HepG2 (cell line): Measurements from ENCODE around the gene FCN1. TPM values are rescaled to one million over a fixed set of nuclear protein-coding genes. Genes with fewer than 3 reads are reported as not detected.

Source experiments
- ATAC-seq: fragments of 200-7000 bp; cut with Tn5 transposase; 3 replicates; pipeline ENCODE4 v1.9.1; 2020; ENCODE audit warnings: mild to moderate bottlenecking, moderate library complexity
- BruUV-seq: library from RNA; stranded (reverse); fragments of 400-500 nt; replicated peaks from 2 replicates; lab custom pipeline; 2021; lab: Mats Ljungman, UMichigan
- CTCF ChIA-PET: fragments of 300-600 bp; formaldehyde crosslinking; extraction: SDS; loops from one replicate; lab custom pipeline; 2021; ENCODE audit warnings: low total read pairs, inconsistent platforms, low intra/inter-chr PET ratio; lab: Yijun Ruan, JAX
- POLR2A ChIA-PET: fragments of 350-600 bp; sonication (Branson Sonifier 250); formaldehyde crosslinking; loops from one replicate; lab custom pipeline; 2020; ENCODE audit warnings: antibody characterized with exemption, inconsistent platforms; lab: Yijun Ruan, JAX
- DNase-seq: peaks from one replicate; pipeline ENCODE4 v3.0.0-alpha.2; 2015; ENCODE audit warnings: low spot score
- FAIRE-seq: peaks from 3 replicates; lab custom pipeline; 2011; peaks lifted over from hg19 to GRCh38; lab: Jason Lieb, UNC
- H2AFZ ChIP-seq: one replicate; pipeline ENCODE4 v1.6.1; 2011; ENCODE audit warnings: low read length, inconsistent platforms
- H3K27ac ChIP-seq: fragments of 300-600 bp; 3 replicates; pipeline ENCODE4 v1.8.0; 2011; ENCODE audit warnings: mixed run types, mild to moderate bottlenecking, mixed read lengths, low read length, inconsistent platforms; ENCODE audit not compliant: insufficient read depth; ENCODE audit errors: extremely low read length
- H3K27me3 ChIP-seq, 2 experiments: fragments of 200-600 bp in 1 of 2; 2 replicates in 1 of 2; 3 replicates in 1 of 2; pipeline versions ENCODE4 v1.6.0 to v1.8.0; 2011; ENCODE audit warnings: low read length in 2 of 2, mild to moderate bottlenecking in 2 of 2, moderate library complexity in 2 of 2, inconsistent platforms in 1 of 2; ENCODE audit not compliant: insufficient read depth in 2 of 2, control insufficient read depth in 1 of 2
- H3K36me3 ChIP-seq, 2 experiments: fragments of 200-600 bp in 1 of 2; replicated peaks in 1 of 2; 2 replicates in 1 of 2; 3 replicates in 1 of 2; pipeline versions ENCODE4 v1.5.1 to v1.8.0; 2011; ENCODE audit warnings: low read length in 2 of 2, inconsistent platforms in 1 of 2; ENCODE audit not compliant: insufficient read depth in 2 of 2, control insufficient read depth in 1 of 2
- H3K4me1 ChIP-seq: 2 replicates; pipeline ENCODE4 v1.5.1; 2012; ENCODE audit warnings: low read length, inconsistent platforms; ENCODE audit not compliant: insufficient read depth
- H3K4me2 ChIP-seq: 2 replicates; pipeline ENCODE4 v1.6.0; 2011; ENCODE audit warnings: low read depth, low read length, inconsistent platforms
- H3K4me3 ChIP-seq, 3 experiments: fragments of 200-600 bp in 1 of 3; sonication (generic), shearing (Covaris generic) in 1 of 3; replicated peaks in 1 of 3; 2 replicates each; pipeline ENCODE4 v1.5.1; 2011 to 2016; ENCODE audit warnings: low read length in 3 of 3, inconsistent platforms in 2 of 3, low read depth in 2 of 3, mild to moderate bottlenecking in 2 of 3, control low read depth in 1 of 3, mixed read lengths in 1 of 3; ENCODE audit not compliant: insufficient read depth in 1 of 3
- H3K79me2 ChIP-seq: one replicate; pipeline ENCODE4 v1.6.1; 2011; ENCODE audit warnings: low read length, inconsistent platforms; ENCODE audit not compliant: insufficient read depth
- H3K9ac ChIP-seq: 2 replicates; pipeline ENCODE4 v1.6.0; 2011; ENCODE audit warnings: mild to moderate bottlenecking, low read depth, low read length, inconsistent platforms; ENCODE audit not compliant: insufficient read depth
- H3K9me3 ChIP-seq: 2 replicates; pipeline ENCODE4 v1.5.1; 2012; ENCODE audit warnings: mild to moderate bottlenecking, low read length
- H4K20me1 ChIP-seq: 2 replicates; pipeline ENCODE4 v1.6.0; 2011; ENCODE audit warnings: inconsistent platforms, mild to moderate bottlenecking, low read length, moderate library complexity; ENCODE audit not compliant: insufficient read depth
- DNMT1 ChIP-seq: sonication (generic); formaldehyde crosslinking; IDR thresholded peaks from 2 replicates; pipeline ENCODE4 v1.5.1; 2020; ENCODE audit warnings: mild to moderate bottlenecking, missing genetic modification reagents
- ERF ChIP-seq: IDR thresholded peaks from 2 replicates; pipeline ENCODE4 v1.6.1; 2018; ENCODE audit warnings: missing biosample characterization, missing genetic modification reagents
- ETV6 ChIP-seq: sonication (generic); formaldehyde crosslinking; conservative IDR thresholded peaks from 2 replicates; pipeline ENCODE4 v1.4.0; 2020; ENCODE audit warnings: missing genetic modification reagents
- HDAC6 ChIP-seq: fragments of 200-600 bp; sonication (generic); IDR thresholded peaks from 2 replicates; pipeline ENCODE4 v1.7.0; 2017; ENCODE audit warnings: mild to moderate bottlenecking, antibody characterized with exemption, low read length, low read depth
- KMT2A ChIP-seq: sonication (generic); formaldehyde crosslinking; IDR thresholded peaks from 2 replicates; pipeline ENCODE4 v1.4.0; 2020; ENCODE audit warnings: missing genetic modification reagents
- SPEN ChIP-seq: sonication (generic); formaldehyde crosslinking; IDR thresholded peaks from 2 replicates; pipeline ENCODE4 v1.5.1; 2020; ENCODE audit warnings: low read depth, mild to moderate bottlenecking, missing genetic modification reagents
- TFE3 ChIP-seq: IDR thresholded peaks from 2 replicates; pipeline ENCODE4 v1.6.1; 2016
- TRIM24 ChIP-seq: sonication (generic); formaldehyde crosslinking; IDR thresholded peaks from 2 replicates; pipeline ENCODE4 v1.8.0; 2022; ENCODE audit warnings: mild to moderate bottlenecking, missing genetic modification reagents
- USF2 ChIP-seq, 2 experiments: sonication (generic) in 1 of 2; formaldehyde crosslinking in 1 of 2; IDR thresholded peaks; 2 replicates each; pipeline versions ENCODE4 v1.5.1 to v1.6.1; 2011 to 2020; ENCODE audit warnings: borderline replicate concordance in 1 of 2, low read depth in 1 of 2, low read length in 1 of 2, mild to moderate bottlenecking in 1 of 2, missing genetic modification reagents in 1 of 2, moderate library complexity in 1 of 2
- ZBTB33 ChIP-seq: sonication (generic); formaldehyde crosslinking; IDR thresholded peaks from 2 replicates; pipeline ENCODE4 v1.4.0; 2020; ENCODE audit warnings: missing genetic modification reagents
- ZFP82 ChIP-seq: sonication (generic); formaldehyde crosslinking; IDR thresholded peaks from 2 replicates; pipeline ENCODE4 v1.5.1; 2020; ENCODE audit warnings: mild to moderate bottlenecking, missing genetic modification reagents, borderline replicate concordance
- ZKSCAN5 ChIP-seq: sonication (generic); formaldehyde crosslinking; IDR thresholded peaks from 2 replicates; pipeline ENCODE4 v1.5.1; 2020; ENCODE audit warnings: mild to moderate bottlenecking, missing genetic modification reagents
- ZNF30 ChIP-seq: sonication (generic); formaldehyde crosslinking; IDR thresholded peaks from 2 replicates; pipeline ENCODE4 v1.5.0; 2020; ENCODE audit warnings: mild to moderate bottlenecking, missing genetic modification reagents
- ZNF546 ChIP-seq: sonication (generic); formaldehyde crosslinking; conservative IDR thresholded peaks from 2 replicates; pipeline ENCODE4 v1.8.1; 2023; ENCODE audit warnings: mild to moderate bottlenecking, missing genetic modification reagents
- ZSCAN20 ChIP-seq: sonication (generic); formaldehyde crosslinking; IDR thresholded peaks from 2 replicates; pipeline ENCODE4 v1.4.0; 2020; ENCODE audit warnings: missing genetic modification reagents, mild to moderate bottlenecking, borderline replicate concordance
- WGBS: methylation state at CpG from one replicate; pipeline ENCODE4 v1.1.6; 2017; ENCODE audit warnings: low lambda C conversion rate; 5-methylcytosine and 5-hydroxymethylcytosine counted together
- in situ Hi-C: cut with HindIII; loops from 2 replicates; pipeline ENCODE4 v1.10.0; 2017; ENCODE audit warnings: low pct_unique_long_range_greater_than_20kb; ENCODE audit not compliant: extremely low pct_ligation_motif_present
- intact Hi-C: fragments of 100-400 bp; cut with micrococcal nuclease; formaldehyde crosslinking; loops from one replicate; pipeline ENCODE4 v1.10.0; 2022; ENCODE audit not compliant: unreplicated experiment
- polyA plus RNA-seq, 8 experiments: library from polyadenylated mRNA; depleted of rRNA in 3 of 8; stranded (reverse) in 7 of 8; unstranded in 1 of 8; fragments of >200 nt; fragmentation: Illumina TruSeq in 4 of 8; extraction: Trizol in 4 of 8; gene quantifications; 2 replicates each; pipeline versions ENCODE4 v1.2.1 to v1.2.3, GENCODE V29; 2011 to 2016; ENCODE audit warnings: low read depth in 4 of 8, missing spikeins in 1 of 8, mixed read lengths in 1 of 8; ENCODE audit not compliant: insufficient read depth in 1 of 8
- total RNA-seq, 5 experiments: library from RNA; depleted of rRNA; stranded (reverse); fragments of >200 nt; fragmentation: Illumina TruSeq; extraction: Trizol; gene quantifications; 2 replicates each; pipeline ENCODE4 v1.2.3, GENCODE V29; 2016; ENCODE audit warnings: low read depth in 1 of 5

FCN1 gene
- total and polyA plus RNA-seq, 2 of the 13 experiments (the other 11 are each of a cell fraction or from before 2014, with no cell fraction given) = not detected

GRCh38 chr9:134932606-134933005, 14.9 kb upstream of the FCN1 start:
- ChIA-PET CTCF (no interaction called here), POLR2A (no interaction called here)
- no peak for DNase-seq
- TF ChIP-seq ETV6 (no peak), ZSCAN20 (CRISPR knock-in tag) (no peak), SPEN (no peak), TFE3 (CRISPR knock-in tag) (no peak), ZNF30 (no peak)
- no peak for ATAC-seq
- BruUV-seq = no TSS peak
- Histone ChIP-seq H3K36me3 (no peaks in the 10 kb centered on the region), H3K9me3 (no peaks in the 10 kb centered on the region), H3K4me2 (no peak overlapping the region), H3K27me3 (peaks cover 11 to 81% of the 10 kb centered on the region in 2 experiments), H4K20me1 (no peaks in the 10 kb centered on the region), H3K27ac (no peak overlapping the region), H3K4me1 (no peaks in the 10 kb centered on the region), H2AFZ (no peak overlapping the region), H3K9ac (no peak overlapping the region), H3K79me2 (no peaks in the 10 kb centered on the region), H3K4me3 (no peak overlapping the region)
- intact Hi-C loops (no loop called here), in situ Hi-C loops (no loop called here)
- FAIRE-seq = no peak
- 0% methylated on average over 5 of the region's 5 CpGs for WGBS

- ChIA-PET POLR2A (no interaction called here), CTCF (no interaction called here)
- Histone ChIP-seq H3K27me3 (peaks cover 8 to 77% of the 10 kb centered on the region in 2 experiments), H3K79me2 (no peaks in the 10 kb centered on the region), H3K4me3 (no peak overlapping the region), H3K27ac (no peak overlapping the region), H3K36me3 (no peaks in the 10 kb centered on the region), H3K4me1 (no peaks in the 10 kb centered on the region), H4K20me1 (no peaks in the 10 kb centered on the region), H2AFZ (no peak overlapping the region), H3K9me3 (no peaks in the 10 kb centered on the region), H3K9ac (no peak overlapping the region), H3K4me2 (no peak overlapping the region)
- BruUV-seq = no TSS peak
- WGBS = 22% methylated on average over 12 of the region's 12 CpGs
- in situ Hi-C loops (no loop called here), intact Hi-C loops (no loop called here)
- ATAC-seq = no peak
- FAIRE-seq = no peak
- DNase-seq = no peak
- TF ChIP-seq TRIM24 (CRISPR knock-in tag) = no peak
- TF ChIP-seq DNMT1 (CRISPR knock-in tag) = no peak
- TF ChIP-seq ZNF546 (CRISPR knock-in tag) = no peak
- no peak for TF ChIP-seq ZKSCAN5 (CRISPR knock-in tag)
- TF ChIP-seq ZBTB33 = no peak
- no peak for TF ChIP-seq ZFP82 (CRISPR knock-in tag)
- no peak for TF ChIP-seq HDAC6
- TF ChIP-seq ERF (CRISPR knock-in tag) = no peak
- no peak for TF ChIP-seq USF2 (IDR thresholded peaks at IDR 0.05; ENCODE audit: low read depth, low read length)
- no peak for TF ChIP-seq USF2 (CRISPR knock-in tag; IDR thresholded peaks at IDR 0.05; ENCODE audit: borderline replicate concordance)
- no peak for TF ChIP-seq KMT2A (CRISPR knock-in tag)
Measured at GRCh38 chr9:134932171-134932570, 14.5 kb upstream of the FCN1 start.
